CD14-positive monocyte (primary cell): ENCODE measurements around the gene CENPT. TPM values are rescaled to one million over a fixed set of nuclear protein-coding genes. Genes with fewer than 3 reads are reported as not detected.
A peak's percentile ranks its signal among the peaks of the same experiment; 100 is the strongest.

Experiments used
- DNase-seq, 3 donors: peaks; one replicate each; pipeline ENCODE4 v3.0.0-alpha.2; 2011 to 2022
- H2AFZ ChIP-seq: 2 replicates; pipeline ENCODE4 v1.6.0; 2012; ENCODE audit warnings: mild to moderate bottlenecking, low read depth, low read length, inconsistent platforms; ENCODE audit not compliant: insufficient read depth, poor library complexity, severe bottlenecking
- H3K27ac ChIP-seq, 2 donors: 1 replicate in 1 of 2; 2 replicates in 1 of 2; pipeline ENCODE4 v1.5.1; 2012 to 2013; ENCODE audit warnings: low read length in 2 of 2, control low read depth in 1 of 2, inconsistent platforms in 1 of 2, low read depth in 1 of 2, mild to moderate bottlenecking in 1 of 2
- H3K27me3 ChIP-seq, 2 donors: one replicate each; pipeline versions ENCODE4 v1.6.0 to v1.6.1; 2011 to 2013; ENCODE audit warnings: low read length in 2 of 2; ENCODE audit not compliant: control insufficient read depth in 2 of 2, insufficient read depth in 2 of 2
- H3K36me3 ChIP-seq, 2 donors: replicated peaks in 1 of 2; 1 replicate in 1 of 2; 2 replicates in 1 of 2; pipeline versions ENCODE4 v1.5.1 to v1.6.1; 2012 to 2013; ENCODE audit warnings: low read length in 2 of 2, control low read depth in 1 of 2, inconsistent platforms in 1 of 2, mild to moderate bottlenecking in 1 of 2; ENCODE audit not compliant: insufficient read depth in 2 of 2, control insufficient read depth in 1 of 2
- H3K4me1 ChIP-seq, 2 donors: 1 replicate in 1 of 2; 2 replicates in 1 of 2; pipeline versions ENCODE4 v1.5.1 to v1.6.1; 2012 to 2013; ENCODE audit warnings: low read length in 2 of 2, control low read depth in 1 of 2, inconsistent platforms in 1 of 2, mild to moderate bottlenecking in 1 of 2, moderate library complexity in 1 of 2; ENCODE audit not compliant: insufficient read depth in 2 of 2, control insufficient read depth in 1 of 2
- H3K4me2 ChIP-seq: replicated peaks from 2 replicates; pipeline ENCODE3; 2012; ENCODE audit warnings: low read length, moderate library complexity, mild to moderate bottlenecking; ENCODE audit not compliant: poor library complexity, severe bottlenecking; ENCODE audit errors: extremely low read depth
- H3K4me3 ChIP-seq, 3 experiments: fragments of 200-600 bp in 1 of 3; sonication (generic) in 1 of 3; replicated peaks in 1 of 3; 1 replicate in 2 of 3; 2 replicates in 1 of 3; pipeline ENCODE4 v1.5.1; 2011 to 2013; ENCODE audit warnings: low read length in 3 of 3, mild to moderate bottlenecking in 3 of 3, control low read depth in 2 of 3, low read depth in 2 of 3, inconsistent platforms in 1 of 3, moderate library complexity in 1 of 3
- H3K79me2 ChIP-seq: 2 replicates; pipeline ENCODE4 v1.6.0; 2012; ENCODE audit warnings: mild to moderate bottlenecking, control low read depth, inconsistent platforms, low read length, moderate library complexity; ENCODE audit not compliant: insufficient read depth
- H3K9ac ChIP-seq: 2 replicates; pipeline ENCODE4 v1.6.0; 2017; ENCODE audit warnings: low read length, mild to moderate bottlenecking; ENCODE audit not compliant: insufficient read depth, poor library complexity, severe bottlenecking
- H3K9me3 ChIP-seq, 2 donors: replicated peaks in 1 of 2; 1 replicate in 1 of 2; 2 replicates in 1 of 2; pipeline versions ENCODE4 v1.5.1 to v1.6.1; 2012 to 2013; ENCODE audit warnings: low read length in 2 of 2, control low read depth in 1 of 2; ENCODE audit not compliant: control insufficient read depth in 1 of 2, insufficient read depth in 1 of 2
- H4K20me1 ChIP-seq: 2 replicates; pipeline ENCODE4 v1.6.0; 2012; ENCODE audit warnings: mild to moderate bottlenecking, low read length, control low read depth, moderate library complexity; ENCODE audit not compliant: insufficient read depth
- H3K27ac Mint-ChIP-seq, 7 donors: one replicate each; pipeline ENCODE4 v1.8.0; 2020; ENCODE audit warnings: mild to moderate bottlenecking in 7 of 7, mixed read lengths in 7 of 7, moderate library complexity in 6 of 7, inconsistent platforms in 2 of 7
- H3K27me3 Mint-ChIP-seq, 3 donors: one replicate each; pipeline ENCODE4 v1.8.0; 2021 to 2022; ENCODE audit warnings: low read depth in 3 of 3, mild to moderate bottlenecking in 3 of 3, mixed read lengths in 3 of 3, moderate library complexity in 3 of 3, inconsistent platforms in 1 of 3
- H3K36me3 Mint-ChIP-seq, 2 donors: one replicate each; pipeline ENCODE4 v1.8.0; 2020; ENCODE audit warnings: mixed read lengths in 2 of 2, inconsistent platforms in 1 of 2, mild to moderate bottlenecking in 1 of 2
- H3K4me1 Mint-ChIP-seq: one replicate; pipeline ENCODE4 v1.8.0; 2020; ENCODE audit warnings: mild to moderate bottlenecking, mixed read lengths
- H3K4me3 Mint-ChIP-seq, 2 donors: one replicate each; pipeline ENCODE4 v1.8.0; 2020; ENCODE audit warnings: mild to moderate bottlenecking in 2 of 2, mixed read lengths in 2 of 2, moderate library complexity in 1 of 2
- H3K9me3 Mint-ChIP-seq, 7 donors: one replicate each; pipeline ENCODE4 v1.8.0; 2020 to 2022; ENCODE audit warnings: mixed read lengths in 7 of 7, mild to moderate bottlenecking in 6 of 7, moderate library complexity in 6 of 7, inconsistent platforms in 2 of 7
- CTCF ChIP-seq: fragments of 200-600 bp; IDR thresholded peaks from one replicate; pipeline ENCODE4 v1.8.0; 2022; ENCODE audit warnings: antibody characterized with exemption, mild to moderate bottlenecking
- WGBS: methylation state at CpG from one replicate; pipeline ENCODE4 v1.1.5; 2013; ENCODE audit warnings: missing lambda C conversion rate; ENCODE audit not compliant: insufficient coverage; 5-methylcytosine and 5-hydroxymethylcytosine counted together
- intact Hi-C, 2 donors: fragments of 100-400 bp; cut with micrococcal nuclease; formaldehyde crosslinking; loops; one replicate each; pipeline versions ENCODE4 v1.15.0 to v1.15.1; 2023
- polyA plus RNA-seq, 3 donors: library from polyadenylated mRNA; depleted of rRNA in 1 of 3; unstranded in 2 of 3; stranded (reverse) in 1 of 3; fragments of 300-500 nt in 2 of 3; fragments of >200 nt in 1 of 3; fragmentation: Illumina TruSeq in 2 of 3; gene quantifications; 1 replicate in 2 of 3; 2 replicates in 1 of 3; pipeline ENCODE4 v1.2.3, GENCODE V29; 2012 to 2021

The CENPT gene
- polyA plus RNA-seq, 3 donors = 8.3 to 120 (median 12.4) TPM

DNA sequence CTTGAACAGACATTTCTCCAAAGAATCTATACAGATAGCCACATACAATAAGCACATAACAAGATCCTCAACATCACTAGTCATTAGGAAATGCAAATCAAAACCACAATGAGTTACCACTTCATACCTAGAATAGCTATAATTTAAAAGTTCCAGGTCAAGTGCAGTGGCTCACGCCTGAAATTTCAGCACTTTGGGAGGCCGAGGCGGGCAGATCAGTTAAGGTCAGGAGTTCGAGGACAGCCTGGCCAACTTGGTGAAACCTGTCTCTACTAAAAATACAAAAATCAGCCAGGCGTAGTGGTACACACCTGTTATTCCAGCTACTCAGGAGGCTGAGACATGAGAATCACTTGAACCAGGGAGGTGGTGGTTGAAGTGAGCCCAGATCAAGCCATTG lies 61.0 kb downstream of the CENPT start:
- H3K27me3 ChIP-seq = no peaks in the 10 kb centered on the region
- H3K79me2 ChIP-seq = peaks cover 7% of the 10 kb centered on the region
- WGBS = 90% methylated on average over 2 of the region's 5 CpGs
- peak overlapping the region in 1 of 7 donors; percentile 36 for H3K27ac Mint-ChIP-seq
- H3K27ac ChIP-seq = no peak overlapping the region
- H2AFZ ChIP-seq = no peak overlapping the region
- H3K27me3 Mint-ChIP-seq = peaks cover 0 to 2% (median 0%) of the 10 kb centered on the region in 3 donors
- H3K36me3 ChIP-seq = peaks cover 0 to 9% of the 10 kb centered on the region in 2 donors
- H3K4me3 Mint-ChIP-seq = no peak overlapping the region
- no peak overlapping the region for H3K9ac ChIP-seq
- no peaks in the 10 kb centered on the region for H3K9me3 ChIP-seq
- intact Hi-C loops = no loop called here
- no peak overlapping the region for H3K4me3 ChIP-seq
- TF ChIP-seq CTCF = no peak
- no peak overlapping the region for H3K4me2 ChIP-seq
- H3K4me1 Mint-ChIP-seq = peaks cover 8% of the 10 kb centered on the region
- H3K4me1 ChIP-seq = peaks cover 3 to 5% of the 10 kb centered on the region in 2 donors
- H4K20me1 ChIP-seq = peaks cover 18% of the 10 kb centered on the region
- peaks cover 0 to 5% (median 0%) of the 10 kb centered on the region in 7 donors for H3K9me3 Mint-ChIP-seq
- peaks cover 5 to 20% of the 10 kb centered on the region in 2 donors for H3K36me3 Mint-ChIP-seq
- DNase-seq = no peak

DNA sequence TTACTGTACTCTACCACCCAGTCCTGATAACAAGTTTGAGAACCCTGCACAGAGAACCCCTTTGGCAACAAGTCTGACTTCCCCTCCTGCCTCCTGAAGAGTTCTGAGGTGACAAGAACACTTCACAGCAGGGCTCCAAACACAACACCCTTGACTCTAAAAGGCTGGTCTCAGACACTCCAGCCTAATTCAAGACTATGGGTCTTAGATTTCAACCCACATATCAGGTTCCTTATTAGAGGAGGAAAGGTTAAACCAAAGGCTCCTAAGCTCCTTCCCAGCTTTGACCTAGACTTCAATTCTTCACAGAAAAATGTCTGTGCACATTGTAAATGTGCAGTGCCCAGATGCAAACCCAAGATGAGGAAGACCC lies 64.2 kb downstream of the CENPT start:
- peaks cover 24% of the 10 kb centered on the region for H4K20me1 ChIP-seq
- H3K36me3 ChIP-seq = peaks cover 3 to 22% of the 10 kb centered on the region in 2 donors
- H3K9me3 ChIP-seq = no peaks in the 10 kb centered on the region
- DNase-seq = no peak
- Mint-ChIP-seq H3K4me1 (no peaks in the 10 kb centered on the region), H3K4me3 (no peak overlapping the region), H3K27me3 (peaks cover 0 to 2% (median 0%) of the 10 kb centered on the region in 3 donors), H3K9me3 (peaks cover 0 to 2% (median 0%) of the 10 kb centered on the region in 7 donors), H3K27ac (no peak overlapping the region), H3K36me3 (peaks cover 18 to 33% of the 10 kb centered on the region in 2 donors)
- intact Hi-C loops = no loop called here
- no peaks in the 10 kb centered on the region for H3K27me3 ChIP-seq
- no peak overlapping the region for H3K4me3 ChIP-seq
- no peak overlapping the region for H3K9ac ChIP-seq
- H3K4me2 ChIP-seq = no peak overlapping the region
- peaks cover 13% of the 10 kb centered on the region for H3K79me2 ChIP-seq
- H3K27ac ChIP-seq = no peak overlapping the region
- no peak overlapping the region for H2AFZ ChIP-seq
- TF ChIP-seq CTCF = no peak
- no peaks in the 10 kb centered on the region for H3K4me1 ChIP-seq
